HG03469 (cell line): Measurements from ENCODE around the gene TSPAN9.

Experiments used
- ATAC-seq: cut with Tn5 transposase; IDR thresholded peaks from one replicate; pipeline ENCODE4 v1.9.1; 2021; ENCODE audit warnings: mild to moderate bottlenecking, moderate library complexity, moderate number of reproducible peaks; ENCODE audit not compliant: unreplicated experiment

The TSPAN9 gene

GRCh38 chr12:3157581-3158323 is 80.6 kb downstream of the TSPAN9 start:
- ATAC-seq = no peak

DNA sequence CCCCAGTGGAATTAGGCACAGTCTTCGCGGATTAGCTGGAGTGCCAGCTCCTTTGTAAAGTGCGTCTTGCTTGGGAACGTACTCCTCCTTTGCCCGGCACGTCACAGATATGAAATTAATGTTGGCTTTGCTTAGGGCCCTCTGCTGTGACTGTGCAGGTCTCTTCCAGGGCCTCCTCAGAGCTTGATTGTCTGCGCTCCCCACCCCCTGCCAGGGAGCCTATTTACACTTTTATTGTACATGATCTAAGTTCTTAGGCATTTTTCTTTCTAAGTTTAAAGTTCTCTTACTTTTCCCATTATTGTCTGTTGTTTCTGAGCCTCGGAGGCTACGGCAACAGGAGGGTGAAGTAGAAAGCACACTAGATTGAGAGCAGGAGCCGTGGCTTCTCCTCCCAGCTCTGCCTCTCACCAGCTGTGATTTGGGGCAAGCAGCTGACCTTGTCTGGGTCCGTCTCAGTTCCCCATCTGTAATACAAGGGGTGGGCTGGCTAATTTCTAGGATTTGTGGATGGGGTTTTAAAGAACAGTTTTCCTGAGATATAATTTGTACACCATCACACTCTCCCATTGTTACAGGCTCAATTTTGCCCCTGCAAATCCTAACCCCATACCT is 81.8 kb downstream of the TSPAN9 start:
- ATAC-seq = no peak

DNA sequence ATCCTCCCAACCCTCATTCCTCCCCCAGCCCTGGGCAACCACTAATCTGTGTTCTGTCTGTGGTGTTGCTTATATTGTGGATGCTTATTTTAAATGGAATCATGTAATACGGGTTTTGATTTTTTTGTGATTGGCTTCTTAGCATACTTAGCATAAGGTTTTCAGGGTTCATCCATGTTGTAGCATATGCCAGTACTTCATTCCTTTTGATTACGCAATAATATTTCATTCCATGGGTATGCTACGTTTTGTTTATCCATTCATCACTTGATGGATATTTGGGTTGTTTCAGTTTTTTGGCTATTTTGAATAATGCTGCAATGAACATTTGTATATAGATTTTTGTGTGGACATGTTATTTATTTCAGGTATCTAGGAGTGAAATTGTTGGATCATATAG is 82.9 kb downstream of the TSPAN9 start:
- ATAC-seq = no peak

DNA sequence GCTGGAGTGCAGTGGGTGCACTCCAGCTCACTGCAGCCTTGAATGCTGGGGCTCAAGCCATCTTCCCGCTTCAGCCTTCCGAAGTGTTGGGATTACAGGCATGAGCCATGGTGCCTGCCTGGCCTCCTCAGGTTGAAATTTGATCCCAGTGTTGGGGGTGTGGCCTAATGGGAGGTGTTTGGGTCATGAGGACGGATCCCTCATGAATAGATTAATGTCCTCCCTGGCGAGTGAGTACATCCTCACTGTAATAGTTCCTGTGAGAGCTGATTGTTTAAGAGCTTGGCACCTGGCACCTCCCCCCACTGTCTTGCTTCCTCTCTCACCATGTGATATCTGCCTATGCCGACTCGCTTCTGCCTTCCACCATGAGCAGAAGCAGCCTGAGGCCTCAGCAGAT is 84.7 kb downstream of the TSPAN9 start:
- ATAC-seq = no peak

- no peak for ATAC-seq
Observed at GRCh38 chr12:3164454-3165077, 87.4 kb downstream of the TSPAN9 start.

- no peak for ATAC-seq
Observed at GRCh38 chr12:3165078-3165980, 88.2 kb downstream of the TSPAN9 start.

DNA sequence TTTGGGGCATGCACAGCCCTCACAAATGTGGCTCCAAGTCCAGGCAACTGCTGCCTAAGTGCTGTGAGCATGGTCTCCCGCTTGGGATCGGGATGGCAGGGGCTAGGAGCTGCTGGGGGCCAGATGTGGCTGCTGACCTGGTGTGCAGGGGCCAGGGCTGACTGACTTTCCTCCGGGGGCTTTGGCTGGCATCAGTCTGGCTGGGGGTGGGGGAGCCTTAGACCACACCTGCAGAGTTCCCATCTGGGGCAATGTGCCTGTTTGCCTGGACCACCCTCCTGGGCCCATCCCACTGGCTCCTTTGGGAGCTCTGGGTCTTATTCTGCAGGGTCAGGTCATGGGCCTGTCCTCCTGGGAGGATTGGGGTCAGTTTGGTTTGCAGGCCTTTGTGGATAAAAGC is 90.5 kb downstream of the TSPAN9 start:
- ATAC-seq = no peak

DNA sequence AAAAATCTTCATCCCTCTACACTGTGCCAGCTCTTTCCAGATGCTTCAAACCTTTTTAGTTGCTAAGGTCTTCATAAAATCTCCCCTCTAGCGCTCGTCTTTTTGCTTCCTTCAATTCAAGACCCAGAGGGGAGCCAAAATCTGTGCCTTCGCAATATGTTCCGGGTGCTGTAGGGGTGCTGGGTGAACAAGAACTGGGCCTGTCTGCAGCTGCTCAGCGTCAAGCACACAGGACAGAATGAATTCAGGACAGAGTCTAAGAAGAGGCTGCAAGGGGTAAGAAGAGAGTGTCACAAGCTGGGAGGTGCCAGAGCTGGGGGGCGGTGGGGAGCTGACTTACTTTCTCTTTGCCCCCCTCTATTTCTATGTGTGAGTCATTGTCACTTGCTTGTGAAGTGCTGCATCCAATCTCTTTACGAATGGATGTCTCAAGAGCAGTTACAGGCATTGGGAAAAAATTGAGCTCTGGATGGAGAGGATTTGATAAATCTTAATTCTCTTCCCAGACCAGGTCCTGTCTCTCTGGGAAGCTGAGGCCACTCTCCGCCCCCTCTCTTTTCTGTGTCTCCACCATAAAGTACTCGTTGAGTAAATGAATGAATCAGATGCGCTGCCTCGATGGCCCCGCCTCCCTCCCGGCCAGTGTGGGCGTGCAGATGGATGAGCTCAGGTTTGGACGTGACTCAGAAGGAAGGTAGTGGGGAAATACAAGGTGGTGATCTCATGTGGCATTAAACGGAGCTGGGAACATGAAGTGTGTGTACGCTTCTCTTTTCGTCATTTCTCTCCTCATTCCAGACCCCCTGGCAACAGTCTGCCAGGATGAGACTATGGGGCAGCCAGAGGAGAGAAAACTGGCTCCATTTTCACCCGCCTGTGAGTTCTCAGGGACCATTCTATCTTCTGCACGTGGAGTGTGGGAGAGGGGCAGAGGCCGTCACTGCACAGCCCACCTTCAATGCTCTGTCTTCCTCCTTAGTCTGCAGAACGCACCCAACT is 91.3 kb downstream of the TSPAN9 start:
- ATAC-seq = no peak

GRCh38 chr12:3170423-3171194 is 93.4 kb downstream of the TSPAN9 start:
- no peak for ATAC-seq

GRCh38 chr12:3171195-3171591 is 94.0 kb downstream of the TSPAN9 start:
- no peak for ATAC-seq

- no peak for ATAC-seq
Observed at GRCh38 chr12:3172124-3173007, 95.2 kb downstream of the TSPAN9 start.

DNA sequence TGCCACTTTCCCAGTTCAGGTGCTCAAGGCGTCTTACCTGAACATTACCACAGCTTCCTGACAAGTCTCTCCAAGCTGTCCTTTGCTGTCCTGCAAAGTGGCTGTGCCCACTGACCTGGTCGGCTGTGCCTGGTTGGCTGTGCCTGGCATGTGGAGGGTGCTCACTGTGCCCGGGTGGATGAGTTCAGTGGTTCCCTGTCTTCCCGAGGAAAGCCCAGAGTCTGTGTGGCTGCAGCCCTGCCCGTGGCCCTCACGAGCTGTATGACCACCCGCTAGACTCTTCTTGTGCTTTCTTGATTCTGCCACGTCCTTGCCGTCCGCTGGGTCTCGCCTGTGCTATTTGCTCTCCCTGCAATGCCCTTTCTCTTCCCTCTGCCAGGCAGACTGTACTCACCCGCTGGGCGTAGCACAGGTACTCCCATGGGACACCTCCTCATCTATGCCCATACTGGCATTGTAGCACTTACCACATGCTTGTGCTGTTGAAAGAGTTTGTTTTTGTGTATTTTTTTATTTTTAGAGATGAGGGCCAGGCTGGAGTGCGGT is 95.9 kb downstream of the TSPAN9 start:
- no peak for ATAC-seq

- no peak for ATAC-seq
Observed at GRCh38 chr12:3173912-3174311, 96.7 kb downstream of the TSPAN9 start.

- no peak for ATAC-seq
Observed at GRCh38 chr12:3175238-3175637, 98.1 kb downstream of the TSPAN9 start.

- ATAC-seq = no peak
Observed at GRCh38 chr12:3176754-3177153, 99.6 kb downstream of the TSPAN9 start.

GRCh38 chr12:3177778-3178425 is 100.7 kb downstream of the TSPAN9 start:
- ATAC-seq = no peak

DNA sequence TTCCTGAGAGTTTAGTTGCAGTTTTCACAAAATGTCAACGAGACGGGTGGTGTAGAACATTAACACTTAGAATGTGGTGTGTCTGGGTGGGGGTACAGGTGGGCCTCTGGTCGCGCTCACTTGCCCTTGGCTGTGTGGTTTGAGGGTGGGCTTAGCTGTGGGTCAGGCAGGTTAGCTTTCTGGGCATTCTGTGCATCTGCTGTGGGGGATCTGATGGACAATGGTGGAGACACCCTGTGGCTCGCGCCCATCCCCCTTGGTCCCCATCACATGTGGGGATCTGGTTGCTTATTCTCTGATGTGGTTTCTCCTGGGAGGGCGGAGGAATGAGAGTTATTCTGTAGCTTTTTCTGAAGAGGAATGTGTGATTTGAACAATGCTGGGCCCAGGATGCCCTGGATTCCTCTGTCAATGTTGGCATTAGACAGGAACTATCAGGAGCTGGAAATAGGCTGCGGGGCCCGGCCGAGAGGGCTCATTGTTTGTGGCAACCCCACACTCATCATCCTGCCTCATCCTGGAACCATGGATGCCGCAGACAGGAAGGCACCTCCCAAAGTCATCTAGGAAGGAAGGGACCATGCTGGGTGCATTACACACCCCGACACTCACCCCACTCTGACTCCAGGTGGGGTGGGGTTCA is 101.6 kb downstream of the TSPAN9 start:
- ATAC-seq = no peak
